Natural killer cell (primary cell): ENCODE results near the gene NOX4. TPM values are rescaled to one million over a fixed set of nuclear protein-coding genes. Genes with fewer than 3 reads are reported as not detected.

Experiments
- ATAC-seq, 3 donors: fragments of 150-1000 bp in 2 of 3; fragments of 200-7000 bp in 1 of 3; cut with Tn5 transposase; 1 replicate in 1 of 3; 2 replicates in 2 of 3; pipeline ENCODE4 v1.10.0; 2021; ENCODE audit warnings: mild to moderate bottlenecking in 2 of 3, moderate library complexity in 2 of 3
- DNase-seq, 2 donors: peaks; one replicate each; pipeline versions ENCODE4 v3.0.0 to v3.0.0-alpha.2; 2013 to 2021; ENCODE audit warnings: mixed read lengths in 1 of 2
- H3K27ac ChIP-seq: one replicate; pipeline ENCODE4 v1.5.1; 2013; ENCODE audit warnings: mild to moderate bottlenecking, low read length
- H3K27me3 ChIP-seq: one replicate; pipeline ENCODE4 v1.6.1; 2013; ENCODE audit warnings: low read length; ENCODE audit not compliant: control insufficient read depth, insufficient read depth
- H3K36me3 ChIP-seq: one replicate; pipeline ENCODE4 v1.6.1; 2013; ENCODE audit warnings: low read length; ENCODE audit not compliant: control insufficient read depth, insufficient read depth
- H3K4me1 ChIP-seq: one replicate; pipeline ENCODE4 v1.6.1; 2013; ENCODE audit warnings: low read length; ENCODE audit not compliant: control insufficient read depth, insufficient read depth
- H3K4me3 ChIP-seq: one replicate; pipeline ENCODE4 v1.5.1; 2013; ENCODE audit warnings: low read length
- H3K9me3 ChIP-seq: one replicate; pipeline ENCODE4 v1.6.1; 2013; ENCODE audit warnings: low read length; ENCODE audit not compliant: control insufficient read depth, insufficient read depth
- H3K27ac Mint-ChIP-seq, 2 donors: one replicate each; pipeline ENCODE4 v1.8.0; 2022; ENCODE audit warnings: mild to moderate bottlenecking in 2 of 2, mixed read lengths in 2 of 2, moderate library complexity in 1 of 2
- H3K27me3 Mint-ChIP-seq, 2 donors: one replicate each; pipeline ENCODE4 v1.8.0; 2022; ENCODE audit warnings: low read depth in 2 of 2, mixed read lengths in 2 of 2
- H3K36me3 Mint-ChIP-seq: one replicate; pipeline ENCODE4 v1.8.0; 2022; ENCODE audit warnings: mixed read lengths
- H3K4me1 Mint-ChIP-seq, 2 donors: one replicate each; pipeline ENCODE4 v1.8.0; 2022; ENCODE audit warnings: mixed read lengths in 2 of 2
- H3K4me3 Mint-ChIP-seq: one replicate; pipeline ENCODE4 v1.8.0; 2022; ENCODE audit warnings: mild to moderate bottlenecking, moderate library complexity, mixed read lengths
- H3K9me3 Mint-ChIP-seq, 2 donors: one replicate each; pipeline ENCODE4 v1.8.0; 2022; ENCODE audit warnings: mixed read lengths in 2 of 2
- WGBS: methylation state at CpG from one replicate; pipeline ENCODE4 v1.1.7; 2013; ENCODE audit warnings: missing lambda C conversion rate; ENCODE audit not compliant: insufficient coverage; 5-methylcytosine and 5-hydroxymethylcytosine counted together
- intact Hi-C: fragments of 100-400 bp; cut with micrococcal nuclease; formaldehyde crosslinking; loops from one replicate; pipeline ENCODE4 v1.14.2; 2022
- total RNA-seq, 4 donors: library from RNA; stranded (reverse); fragments of 120-200 nt in 1 of 4; gene quantifications; one replicate each; pipeline versions ENCODE4 v1.2.3 to v1.2.4, GENCODE V29; 2013 to 2022
- TF ChIP-seq, protein P1 (sequence below): fragments of 200-600 bp; IDR thresholded peaks from one replicate; pipeline ENCODE4 v1.8.0; 2022; ENCODE audit warnings: antibody characterized with exemption

Gene NOX4
- total RNA-seq, 3 donors from 2014 or later (not counting 1 experiment from before 2014, with no cell fraction given) = not detected

DNA sequence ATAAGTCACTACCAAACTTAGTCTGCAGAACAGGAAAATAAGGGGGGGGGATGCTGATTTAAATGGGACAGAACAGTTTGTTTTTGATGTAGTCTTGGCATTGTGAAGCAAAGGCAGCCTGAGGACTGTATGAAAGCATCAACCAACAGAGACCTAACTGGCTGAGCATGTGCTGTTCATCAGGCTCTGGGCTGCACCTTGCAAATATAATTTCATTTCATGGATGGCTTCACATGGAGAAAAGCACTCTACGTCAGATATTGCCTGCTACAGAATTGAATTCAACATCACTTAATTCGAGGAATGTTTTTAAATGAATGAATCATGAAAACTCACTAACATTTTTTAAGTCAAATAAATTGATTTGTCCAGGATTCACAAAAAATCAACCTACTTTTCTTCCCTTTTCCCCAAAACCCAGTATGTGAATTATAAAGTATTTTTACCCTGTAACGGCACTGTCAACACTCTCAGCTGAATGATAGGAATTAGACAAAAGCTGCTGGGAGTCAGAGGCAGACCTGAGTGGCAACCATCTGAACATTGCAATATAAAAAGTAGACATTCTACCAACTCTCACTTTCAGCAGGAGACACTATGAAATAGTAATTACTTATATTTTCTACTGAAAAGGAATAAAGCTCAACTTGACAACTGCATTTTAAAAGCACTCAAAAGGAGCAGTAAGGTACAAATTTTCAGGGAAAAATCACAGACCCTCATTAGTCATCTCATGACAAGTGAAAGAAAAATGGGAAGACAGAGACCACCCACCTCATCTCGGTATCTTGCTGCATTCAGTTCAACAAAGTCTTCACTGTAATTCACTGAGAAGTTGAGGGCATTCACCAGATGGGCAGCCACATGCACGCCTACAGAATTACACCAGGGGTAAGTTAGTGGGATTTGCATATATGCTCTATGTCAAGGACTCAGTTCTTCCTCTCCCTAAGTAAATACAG is 47.5 kb downstream of the NOX4 start:
- Histone ChIP-seq H3K36me3 (no peaks in the 10 kb centered on the region), H3K9me3 (no peaks in the 10 kb centered on the region), H3K27ac (no peak overlapping the region), H3K4me1 (no peaks in the 10 kb centered on the region), H3K4me3 (no peak overlapping the region), H3K27me3 (no peaks in the 10 kb centered on the region)
- no peaks in the 10 kb centered on the region for H3K4me1 Mint-ChIP-seq
- H3K27me3 Mint-ChIP-seq = no peaks in the 10 kb centered on the region
- no peak overlapping the region for H3K27ac Mint-ChIP-seq
- intact Hi-C loops = no loop called here
- peaks cover 14 to 18% of the 10 kb centered on the region in 2 donors for H3K9me3 Mint-ChIP-seq
- ATAC-seq = no peak
- DNase-seq = no peak
- 92% methylated on average over 4 of the region's 5 CpGs for WGBS
- peaks cover 21% of the 10 kb centered on the region for H3K36me3 Mint-ChIP-seq
- TF ChIP-seq, protein P1, sequence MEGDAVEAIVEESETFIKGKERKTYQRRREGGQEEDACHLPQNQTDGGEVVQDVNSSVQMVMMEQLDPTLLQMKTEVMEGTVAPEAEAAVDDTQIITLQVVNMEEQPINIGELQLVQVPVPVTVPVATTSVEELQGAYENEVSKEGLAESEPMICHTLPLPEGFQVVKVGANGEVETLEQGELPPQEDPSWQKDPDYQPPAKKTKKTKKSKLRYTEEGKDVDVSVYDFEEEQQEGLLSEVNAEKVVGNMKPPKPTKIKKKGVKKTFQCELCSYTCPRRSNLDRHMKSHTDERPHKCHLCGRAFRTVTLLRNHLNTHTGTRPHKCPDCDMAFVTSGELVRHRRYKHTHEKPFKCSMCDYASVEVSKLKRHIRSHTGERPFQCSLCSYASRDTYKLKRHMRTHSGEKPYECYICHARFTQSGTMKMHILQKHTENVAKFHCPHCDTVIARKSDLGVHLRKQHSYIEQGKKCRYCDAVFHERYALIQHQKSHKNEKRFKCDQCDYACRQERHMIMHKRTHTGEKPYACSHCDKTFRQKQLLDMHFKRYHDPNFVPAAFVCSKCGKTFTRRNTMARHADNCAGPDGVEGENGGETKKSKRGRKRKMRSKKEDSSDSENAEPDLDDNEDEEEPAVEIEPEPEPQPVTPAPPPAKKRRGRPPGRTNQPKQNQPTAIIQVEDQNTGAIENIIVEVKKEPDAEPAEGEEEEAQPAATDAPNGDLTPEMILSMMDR = no peak
- H3K4me3 Mint-ChIP-seq = no peak overlapping the region

- no peaks in the 10 kb centered on the region for H3K9me3 ChIP-seq
- Mint-ChIP-seq H3K27ac (no peak overlapping the region), H3K36me3 (peaks cover 18% of the 10 kb centered on the region), H3K4me3 (no peak overlapping the region), H3K9me3 (peaks cover 14 to 18% of the 10 kb centered on the region in 2 donors), H3K27me3 (no peaks in the 10 kb centered on the region), H3K4me1 (no peaks in the 10 kb centered on the region)
- no peak for ATAC-seq
- intact Hi-C loops = no loop called here
- no peak overlapping the region for H3K4me3 ChIP-seq
- H3K4me1 ChIP-seq = no peaks in the 10 kb centered on the region
- H3K27ac ChIP-seq = no peak overlapping the region
- TF ChIP-seq, protein P1 = no peak
- H3K36me3 ChIP-seq = no peaks in the 10 kb centered on the region
- WGBS = 73% methylated on average over 2 of the region's 2 CpGs
- DNase-seq = no peak
- H3K27me3 ChIP-seq = no peaks in the 10 kb centered on the region
Measured at GRCh38 chr11:89442801-89443200, 48.4 kb downstream of the NOX4 start.

DNA sequence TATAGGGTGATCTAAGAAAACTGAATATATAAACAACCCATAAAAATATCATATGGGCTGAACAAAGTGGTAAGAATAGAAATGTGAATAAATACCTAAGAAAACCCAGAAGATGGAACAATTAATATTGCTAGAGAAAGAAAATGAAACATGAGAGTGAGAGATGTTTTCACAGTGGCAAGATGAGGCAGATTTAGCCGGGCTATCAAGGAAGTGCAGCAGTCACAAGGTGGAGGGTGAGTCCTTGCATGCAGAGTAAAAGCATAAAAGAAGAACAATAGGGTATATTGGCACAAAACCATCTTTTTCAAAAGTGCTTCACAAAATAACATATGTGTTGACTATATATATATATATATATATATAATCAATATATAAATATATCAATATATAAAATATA is 49.6 kb downstream of the NOX4 start:
- Mint-ChIP-seq H3K27ac (no peak overlapping the region), H3K4me3 (no peak overlapping the region), H3K36me3 (peaks cover 15% of the 10 kb centered on the region), H3K4me1 (no peaks in the 10 kb centered on the region), H3K27me3 (no peaks in the 10 kb centered on the region), H3K9me3 (peaks cover 11 to 16% of the 10 kb centered on the region in 2 donors)
- no peak overlapping the region for H3K4me3 ChIP-seq
- no peak for ATAC-seq
- WGBS = 100% methylated on average over 1 of the region's 1 CpG
- H3K27ac ChIP-seq = no peak overlapping the region
- no peaks in the 10 kb centered on the region for H3K36me3 ChIP-seq
- no peaks in the 10 kb centered on the region for H3K27me3 ChIP-seq
- intact Hi-C loops = no loop called here
- H3K4me1 ChIP-seq = no peaks in the 10 kb centered on the region
- DNase-seq = no peak
- TF ChIP-seq, protein P1 = no peak
- no peaks in the 10 kb centered on the region for H3K9me3 ChIP-seq
